ENCODE measurements around the gene ARHGAP22.

Gene ARHGAP22

GRCh38 chr10:48459270-48460150, 145.4 kb downstream of the ARHGAP22 start:
- DNase-seq: peak; percentile 10

DNA sequence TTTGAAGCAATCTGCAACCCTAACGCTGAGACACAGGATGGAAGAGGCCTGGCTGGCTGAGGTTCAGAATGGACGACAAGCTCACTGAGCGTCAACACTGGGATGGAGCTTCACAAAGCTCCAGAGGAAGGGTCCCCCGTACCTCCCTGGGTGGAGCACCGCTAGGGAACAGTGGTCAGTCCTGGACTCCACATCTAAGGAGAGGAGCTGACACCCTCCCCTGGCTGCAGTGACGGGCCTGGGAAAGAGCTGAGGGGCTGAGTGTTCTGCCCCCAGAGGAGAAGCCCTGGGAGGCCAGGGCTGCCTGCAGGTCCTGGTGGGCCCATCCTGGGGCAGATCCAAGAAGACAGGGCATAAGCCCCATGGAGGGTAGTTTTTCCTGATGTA, 146.2 kb downstream of the ARHGAP22 start:
- DNase-seq: no peak

GRCh38 chr10:48457949-48458661, 146.8 kb downstream of the ARHGAP22 start:
- DNase-seq: no peak

DNA sequence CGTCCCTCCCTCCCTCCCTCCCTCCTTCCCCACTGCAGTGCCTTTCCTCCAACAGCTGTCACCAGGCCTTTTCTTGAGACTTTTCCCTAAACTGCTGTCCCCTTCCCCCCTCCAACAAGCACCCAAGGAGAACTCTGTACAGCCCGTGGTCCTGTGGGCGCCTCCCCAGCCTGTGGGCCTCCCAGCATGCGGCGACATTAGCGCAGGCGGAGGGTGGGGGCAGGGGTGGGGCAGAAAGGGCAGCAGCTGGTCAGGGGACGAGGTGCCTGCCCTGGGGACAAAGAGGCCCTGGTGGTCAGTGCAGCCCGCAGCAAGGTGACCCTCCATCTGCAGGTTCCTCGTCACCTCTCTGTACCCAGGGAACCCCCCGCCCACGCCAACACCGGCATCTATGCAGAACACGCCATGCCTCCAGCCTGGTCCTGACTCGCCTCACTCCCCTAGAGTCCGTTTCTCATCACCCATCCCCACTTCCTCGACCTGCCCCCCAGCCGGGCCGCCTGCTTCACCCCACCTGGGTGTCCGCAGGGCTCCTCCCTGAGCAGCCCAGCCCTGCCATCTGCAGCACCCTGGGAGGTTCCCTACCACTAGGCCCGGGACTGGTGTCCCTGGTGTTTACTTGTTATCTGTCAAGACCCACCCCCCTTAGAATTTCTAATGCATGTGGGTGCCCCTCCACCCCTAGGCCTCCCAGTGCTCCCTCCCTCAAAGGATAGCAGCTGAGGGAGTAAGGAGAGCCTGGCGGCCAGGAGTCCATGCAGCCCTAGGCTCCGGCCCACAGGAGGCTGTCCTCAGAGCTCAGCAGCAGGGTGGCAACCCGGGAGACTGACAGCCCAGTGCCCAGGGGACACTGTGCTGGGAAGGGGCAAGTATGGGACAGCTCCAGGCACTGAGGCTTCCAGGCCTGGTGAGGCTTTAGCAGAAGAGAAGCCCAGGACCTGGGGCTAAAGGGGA, 147.8 kb downstream of the ARHGAP22 start:
- DNase-seq: peak; percentile 18

DNA sequence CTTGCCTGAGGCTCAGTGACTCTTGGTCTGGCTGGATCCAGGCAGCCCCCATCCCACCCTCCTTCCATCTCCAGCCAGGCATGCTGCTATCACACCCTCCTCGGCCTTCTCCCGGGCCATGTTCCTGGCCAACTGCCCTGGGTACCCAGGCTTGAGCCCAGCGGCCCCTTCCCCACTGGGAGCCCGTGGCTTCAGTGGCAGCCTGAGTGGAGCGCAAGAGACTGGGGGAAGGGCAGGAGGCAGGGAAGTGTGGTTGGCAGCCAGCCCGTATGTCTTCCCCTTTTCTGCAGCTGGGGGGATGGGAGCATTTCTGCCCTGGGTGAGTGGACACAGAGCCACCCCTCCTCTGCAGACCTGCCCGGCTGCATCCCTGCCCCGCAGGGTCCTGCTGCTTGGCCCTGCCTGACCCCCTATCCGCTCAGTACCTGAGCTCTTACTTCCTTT, 148.5 kb downstream of the ARHGAP22 start:
- peak; percentile 66 for DNase-seq

GRCh38 chr10:48455392-48456151, 149.3 kb downstream of the ARHGAP22 start:
- no peak for DNase-seq

GRCh38 chr10:48455055-48455391, 149.8 kb downstream of the ARHGAP22 start:
- DNase-seq: no peak

GRCh38 chr10:48454302-48455054, 150.4 kb downstream of the ARHGAP22 start:
- DNase-seq: no peak

- no peak for DNase-seq
Observed at GRCh38 chr10:48453451-48454301, 151.2 kb downstream of the ARHGAP22 start.

DNA sequence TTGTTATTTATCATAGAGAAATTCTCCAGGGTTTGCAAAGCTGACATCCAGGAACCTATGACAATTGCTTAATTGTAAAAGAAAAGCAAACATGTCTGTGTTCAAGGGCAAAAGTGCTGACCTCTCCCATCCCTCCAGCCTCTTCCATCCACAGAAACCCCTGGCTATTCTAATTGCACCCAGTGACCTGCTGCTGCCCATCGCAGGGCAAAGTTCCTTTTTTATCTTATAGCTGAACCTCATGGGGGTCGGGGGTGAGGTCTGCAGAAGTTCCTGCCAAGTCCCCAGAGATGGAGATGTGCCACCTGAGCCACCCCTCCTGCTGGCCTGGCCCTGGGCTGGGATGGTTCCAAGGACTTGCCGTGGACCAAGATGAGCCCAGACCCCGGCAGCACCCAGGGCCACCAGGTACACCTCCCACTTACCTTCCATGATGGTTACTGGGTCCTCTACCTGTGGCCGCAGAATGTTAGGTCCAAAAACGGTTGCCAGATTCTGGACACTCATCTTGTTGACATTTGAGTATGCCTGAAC, 151.9 kb downstream of the ARHGAP22 start:
- no peak for DNase-seq

- no peak for DNase-seq
Observed at GRCh38 chr10:48451969-48452878, 152.6 kb downstream of the ARHGAP22 start.

GRCh38 chr10:48450741-48451466, 154.0 kb downstream of the ARHGAP22 start:
- DNase-seq: no peak

- DNase-seq: no peak
Observed at GRCh38 chr10:48450233-48450740, 154.6 kb downstream of the ARHGAP22 start.

DNA sequence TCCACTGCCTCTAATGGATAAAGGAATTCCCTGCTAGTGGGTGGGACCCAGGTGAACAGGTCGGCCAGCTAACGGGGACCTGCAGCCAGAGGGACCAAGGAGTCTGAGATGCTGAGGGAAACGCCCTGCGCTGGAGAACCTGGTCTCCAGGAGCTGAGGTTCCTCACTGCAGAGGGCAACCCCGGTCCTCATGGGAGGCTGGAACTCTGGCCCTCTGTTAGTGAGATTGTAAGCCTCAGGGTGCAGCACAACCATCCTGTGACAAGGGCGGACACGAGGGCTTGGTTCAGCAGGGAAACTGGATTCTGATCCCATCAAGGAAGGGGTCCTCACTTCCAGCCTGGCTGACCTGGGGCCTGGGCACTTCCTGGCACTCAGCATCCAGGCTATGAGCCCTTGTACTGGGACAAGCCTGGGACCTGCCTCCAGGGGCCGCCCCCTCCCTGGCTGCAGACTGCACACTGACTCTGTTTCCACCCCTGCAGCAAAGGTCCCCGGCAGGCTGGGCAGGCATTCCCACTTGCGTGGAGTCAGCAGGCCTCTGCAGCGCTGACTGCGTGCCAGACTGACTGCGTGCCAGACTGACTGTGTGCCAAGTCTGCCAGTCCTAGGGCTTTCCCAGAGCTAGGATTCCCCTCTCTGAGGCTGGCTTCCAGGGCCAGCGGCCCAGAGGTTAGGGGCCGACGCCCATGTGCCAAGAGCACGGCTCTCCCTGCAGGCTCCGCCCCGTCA, 155.2 kb downstream of the ARHGAP22 start:
- no peak for DNase-seq

DNA sequence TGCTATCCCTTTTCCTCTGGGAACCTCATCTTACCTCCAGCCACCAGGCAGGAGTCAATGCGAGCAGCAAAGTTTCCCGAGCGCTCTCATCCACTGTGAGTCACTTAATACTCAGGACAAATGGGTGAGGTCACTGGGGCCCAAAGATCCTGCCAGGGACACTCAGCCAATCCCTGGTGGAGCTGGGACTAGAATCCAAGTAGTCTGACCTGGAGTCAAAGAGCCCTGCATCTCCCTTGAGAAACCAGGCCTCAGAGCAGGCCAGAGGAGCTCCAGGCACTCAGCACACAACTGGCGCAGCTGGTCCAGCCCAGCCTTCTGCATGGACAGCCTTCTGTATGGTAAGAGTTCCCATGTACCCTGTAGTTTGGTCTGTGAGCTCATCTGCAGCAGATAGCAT, 156.1 kb downstream of the ARHGAP22 start:
- no peak for DNase-seq

DNA sequence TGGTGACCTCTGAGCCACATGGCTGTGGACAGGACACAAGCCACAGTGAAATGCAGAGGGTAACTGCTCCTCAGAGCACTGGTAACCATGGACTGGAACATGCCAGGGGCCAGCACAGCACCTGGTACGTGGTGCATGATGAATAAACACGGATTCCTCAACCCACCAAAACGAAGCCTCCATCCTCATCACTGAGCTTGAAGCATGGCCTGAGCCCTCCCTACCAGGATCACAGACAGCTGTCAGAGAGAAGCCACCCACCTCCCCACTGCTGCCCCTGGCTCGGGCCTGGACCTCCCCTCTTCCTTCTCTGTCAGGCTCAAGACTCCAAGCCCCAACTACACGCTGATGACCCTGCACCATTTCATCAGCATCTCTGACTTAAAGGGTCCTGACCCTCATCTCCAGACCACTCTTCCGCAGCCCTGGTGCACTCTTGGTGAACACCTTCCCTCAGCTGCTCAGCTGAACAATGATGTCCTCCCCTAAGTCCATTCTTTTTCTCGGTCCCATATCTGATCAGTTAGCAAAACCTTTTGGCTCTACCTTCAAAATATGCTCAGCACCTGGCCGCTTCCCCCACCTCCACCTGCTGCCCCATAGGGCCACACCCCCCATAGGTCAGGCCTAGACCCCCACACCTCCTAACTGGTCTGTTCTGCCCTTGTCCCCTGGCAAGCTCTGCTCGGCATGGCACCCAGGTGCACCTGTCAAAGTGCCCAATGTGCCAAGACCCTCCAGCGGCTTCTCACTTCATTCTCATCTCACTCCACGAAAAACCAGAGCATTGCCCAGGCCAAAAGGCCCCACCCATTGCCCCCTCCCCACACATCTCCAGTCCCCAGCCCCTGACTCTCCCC, 157.3 kb downstream of the ARHGAP22 start:
- no peak for DNase-seq
